Stimulated activated effector memory CD8-positive, alpha-beta T cell treated with anti-CD3 and anti-CD28 coated beads, Interleukin-12 subunit alpha, Interleukin-12 subunit beta, amount 100 ng/mL, for 72 hours (primary cell): Measurements from ENCODE around the gene SPON1.
"Not testable (repeated sequence)": the region's sequence is repeated elsewhere in the genome, so short reads cannot be mapped to it uniquely, and the experiment has no call there.

Experiments
- ATAC-seq: fragments of 150-1000 bp; cut with Tn5 transposase; 2 replicates; pipeline ENCODE4 v1.10.0; 2021
- DNase-seq, 2 donors: peaks; one replicate each; pipeline ENCODE4 v3.0.0; 2021 to 2022; ENCODE audit warnings: low spot score in 2 of 2
- H3K27ac Mint-ChIP-seq: one replicate; pipeline ENCODE4 v1.8.0; 2022; ENCODE audit warnings: mild to moderate bottlenecking, mixed read lengths
- H3K36me3 Mint-ChIP-seq: one replicate; pipeline ENCODE4 v1.8.0; 2022; ENCODE audit warnings: mild to moderate bottlenecking, mixed read lengths
- H3K4me1 Mint-ChIP-seq: one replicate; pipeline ENCODE4 v1.8.0; 2022; ENCODE audit warnings: mixed read lengths
- H3K4me3 Mint-ChIP-seq: one replicate; pipeline ENCODE4 v1.8.0; 2022; ENCODE audit warnings: mild to moderate bottlenecking, mixed read lengths
- H3K9me3 Mint-ChIP-seq: one replicate; pipeline ENCODE4 v1.8.0; 2022; ENCODE audit warnings: mixed read lengths

Gene SPON1

GRCh38 chr11:13986695-13987094 lies 24.2 kb downstream of the SPON1 start:
- not testable (repeated sequence) for H3K9me3 Mint-ChIP-seq, H3K36me3 Mint-ChIP-seq, H3K27ac Mint-ChIP-seq, ATAC-seq, DNase-seq, H3K4me3 Mint-ChIP-seq, H3K4me1 Mint-ChIP-seq

DNA sequence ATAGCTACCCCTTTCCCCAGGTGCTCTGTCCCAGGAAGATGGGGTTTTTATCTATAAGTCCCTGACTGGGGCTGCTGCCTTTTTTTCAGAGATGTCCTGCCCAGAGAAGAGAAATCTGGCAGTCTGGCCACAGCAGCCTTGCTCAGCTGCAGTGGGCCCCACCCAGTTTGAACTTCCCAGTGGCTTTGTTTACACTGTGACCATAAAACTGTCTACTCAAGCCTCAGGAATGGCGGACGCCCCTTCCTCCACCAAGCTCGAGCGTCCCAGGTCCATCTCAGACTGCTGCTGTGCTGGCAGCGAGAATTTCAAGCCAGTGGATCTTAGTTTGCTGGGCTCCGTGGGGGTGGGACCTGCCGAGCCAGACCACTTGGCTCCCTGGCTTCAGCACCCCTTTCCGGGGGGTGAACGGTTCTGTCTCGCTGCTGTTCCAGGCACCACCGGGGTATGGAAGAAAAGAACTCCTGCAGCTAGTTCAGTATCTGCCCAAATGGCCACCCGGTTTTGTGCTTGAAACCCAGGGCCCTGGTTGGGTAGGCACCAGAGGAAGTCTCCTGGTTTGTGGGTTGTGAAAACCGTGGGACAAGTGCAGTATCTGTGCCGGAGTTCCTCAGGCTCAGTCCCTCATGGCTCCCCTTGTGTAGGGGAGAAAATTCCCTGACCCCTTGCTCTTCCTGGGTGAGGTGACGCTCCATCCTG lies 29.8 kb downstream of the SPON1 start:
- H3K27ac Mint-ChIP-seq, H3K9me3 Mint-ChIP-seq, DNase-seq, H3K36me3 Mint-ChIP-seq, ATAC-seq, H3K4me3 Mint-ChIP-seq, H3K4me1 Mint-ChIP-seq: not testable (repeated sequence)

DNA sequence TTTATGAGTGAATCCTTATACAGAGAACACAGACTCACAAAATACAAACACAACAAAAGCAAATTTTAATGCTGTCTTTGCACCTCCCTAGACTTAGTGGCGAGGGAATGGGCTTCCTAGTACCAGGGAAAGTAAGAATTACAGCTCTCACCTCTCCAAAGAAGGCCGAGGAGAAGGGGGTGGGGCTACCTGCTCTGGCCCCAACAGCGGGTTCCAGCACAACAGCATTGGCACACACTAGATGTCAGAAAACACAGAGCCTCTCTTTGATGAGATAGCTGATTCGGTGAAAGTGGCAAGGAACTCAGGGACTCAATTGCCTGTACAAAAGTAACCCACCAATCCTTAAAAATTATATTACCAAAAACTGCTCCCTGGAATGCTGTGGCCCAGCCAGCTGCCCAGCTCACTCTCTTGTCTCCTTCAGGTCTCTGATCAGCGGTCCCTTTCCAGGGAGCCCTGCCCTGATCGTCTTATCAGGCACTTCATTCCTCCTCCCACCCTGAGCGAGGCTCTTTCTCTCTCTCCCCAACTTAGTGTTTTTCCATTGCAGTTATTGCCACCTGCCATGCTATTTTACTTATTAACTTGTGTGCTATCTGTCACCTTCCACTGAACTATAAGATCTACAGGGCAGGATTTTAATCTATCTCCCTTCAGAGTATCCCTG lies 30.7 kb downstream of the SPON1 start:
- Mint-ChIP-seq H3K27ac (no peak overlapping the region), H3K4me3 (no peak overlapping the region), H3K9me3 (no peaks in the 10 kb centered on the region), H3K36me3 (no peaks in the 10 kb centered on the region), H3K4me1 (no peaks in the 10 kb centered on the region)
- ATAC-seq (no peak), DNase-seq (no peak)

DNA sequence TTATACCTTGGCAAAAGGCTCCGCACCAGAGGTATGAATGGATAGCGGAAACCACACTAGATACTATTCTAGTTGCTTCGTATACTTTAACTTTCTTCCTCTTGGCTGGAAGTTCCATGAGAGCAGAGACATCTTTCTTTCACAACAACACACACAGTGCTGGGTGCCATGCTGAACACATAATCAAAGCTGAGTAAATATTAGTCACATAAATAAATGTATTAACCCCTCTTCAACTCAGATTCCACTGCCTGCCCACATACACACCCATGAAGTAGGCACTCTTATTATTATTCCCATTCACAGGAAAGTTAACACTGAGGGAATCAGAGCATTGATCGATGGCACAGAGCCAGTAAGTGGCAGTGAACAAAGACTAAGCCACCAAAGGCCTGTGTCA lies 35.4 kb downstream of the SPON1 start:
- Mint-ChIP-seq H3K4me1 (no peaks in the 10 kb centered on the region), H3K4me3 (no peak overlapping the region), H3K9me3 (peaks cover 9% of the 10 kb centered on the region), H3K36me3 (no peaks in the 10 kb centered on the region), H3K27ac (no peak overlapping the region)
- DNase-seq (no peak), ATAC-seq (no peak)

GRCh38 chr11:13999704-14000103 lies 37.2 kb downstream of the SPON1 start:
- Mint-ChIP-seq H3K36me3 (no peaks in the 10 kb centered on the region), H3K9me3 (peaks cover 9% of the 10 kb centered on the region), H3K27ac (no peak overlapping the region), H3K4me3 (no peak overlapping the region), H3K4me1 (no peaks in the 10 kb centered on the region)
- DNase-seq (no peak), ATAC-seq (no peak)

GRCh38 chr11:14001597-14001996 lies 39.1 kb downstream of the SPON1 start:
- ATAC-seq (no peak), DNase-seq (no peak)
- no peak overlapping the region for H3K4me3 Mint-ChIP-seq
- H3K36me3 Mint-ChIP-seq, result no peaks in the 10 kb centered on the region
- no peak overlapping the region for H3K27ac Mint-ChIP-seq
- H3K4me1 Mint-ChIP-seq, result no peaks in the 10 kb centered on the region
- H3K9me3 Mint-ChIP-seq, result peaks cover 9% of the 10 kb centered on the region

DNA sequence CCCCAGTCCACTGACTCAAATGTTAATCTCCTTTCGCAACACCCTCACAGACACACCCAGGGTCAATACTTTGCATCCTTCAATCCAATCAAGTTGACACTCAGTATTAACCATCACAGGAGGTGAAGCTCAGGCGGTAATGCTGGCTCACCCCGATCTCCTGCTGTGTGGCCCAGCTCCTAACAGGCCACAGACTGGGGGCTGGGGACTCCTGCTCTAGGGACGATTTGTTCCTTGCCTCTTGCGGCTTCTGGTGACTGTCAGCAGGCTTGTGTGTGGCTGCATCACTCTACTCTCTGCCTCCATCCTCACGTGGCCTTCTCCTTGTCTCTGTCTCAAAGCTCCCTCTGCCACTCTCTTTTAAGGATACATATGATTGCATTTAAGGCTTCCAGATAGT lies 45.0 kb downstream of the SPON1 start:
- Mint-ChIP-seq H3K36me3 (no peaks in the 10 kb centered on the region), H3K27ac (no peak overlapping the region), H3K9me3 (no peaks in the 10 kb centered on the region), H3K4me1 (no peaks in the 10 kb centered on the region), H3K4me3 (no peak overlapping the region)
- DNase-seq, result no peak
- ATAC-seq, result no peak

DNA sequence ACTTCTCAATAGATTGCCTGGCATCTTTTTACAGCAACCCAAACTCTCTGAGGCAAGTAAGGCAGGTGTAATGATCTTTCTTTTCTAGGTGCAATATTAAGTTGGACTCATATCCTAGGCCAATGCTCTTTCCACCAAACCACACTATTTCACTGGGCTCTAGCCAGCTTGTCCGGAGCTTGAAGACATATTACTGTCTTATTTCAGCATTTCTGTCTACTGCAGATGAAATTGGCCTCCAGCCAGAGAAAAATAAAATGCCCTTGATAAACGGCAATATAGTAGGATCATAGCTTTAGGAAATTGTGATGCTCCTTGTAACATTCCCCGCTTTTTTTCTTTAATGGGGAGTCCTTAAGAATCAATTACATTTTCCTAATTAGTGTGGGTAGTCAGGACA lies 48.1 kb downstream of the SPON1 start:
- Mint-ChIP-seq H3K27ac (no peak overlapping the region), H3K9me3 (no peaks in the 10 kb centered on the region), H3K4me3 (no peak overlapping the region), H3K36me3 (no peaks in the 10 kb centered on the region), H3K4me1 (no peaks in the 10 kb centered on the region)
- ATAC-seq (no peak), DNase-seq (no peak)

DNA sequence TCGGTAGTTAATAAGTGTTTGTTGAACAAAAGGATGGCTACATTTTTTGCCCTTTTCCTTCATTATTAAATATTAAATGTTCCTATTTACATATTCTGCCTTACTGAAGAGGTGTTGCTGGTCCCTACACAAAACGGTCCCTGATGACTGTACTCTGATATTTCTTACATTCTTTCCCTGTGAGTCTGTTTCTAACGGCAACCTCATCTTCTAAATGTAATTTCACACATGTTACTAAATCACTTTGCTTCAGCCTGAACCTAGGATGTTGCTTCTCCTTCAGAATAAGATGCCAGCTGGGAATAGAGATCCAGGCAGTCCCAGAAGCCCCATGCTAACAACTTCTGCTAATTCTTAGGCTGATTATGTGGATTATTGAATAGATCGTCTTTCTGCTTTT lies 50.3 kb downstream of the SPON1 start:
- H3K9me3 Mint-ChIP-seq, result no peaks in the 10 kb centered on the region
- no peaks in the 10 kb centered on the region for H3K4me1 Mint-ChIP-seq
- no peak overlapping the region for H3K4me3 Mint-ChIP-seq
- no peaks in the 10 kb centered on the region for H3K36me3 Mint-ChIP-seq
- ATAC-seq, result no peak
- H3K27ac Mint-ChIP-seq, result no peak overlapping the region
- DNase-seq, result no peak

DNA sequence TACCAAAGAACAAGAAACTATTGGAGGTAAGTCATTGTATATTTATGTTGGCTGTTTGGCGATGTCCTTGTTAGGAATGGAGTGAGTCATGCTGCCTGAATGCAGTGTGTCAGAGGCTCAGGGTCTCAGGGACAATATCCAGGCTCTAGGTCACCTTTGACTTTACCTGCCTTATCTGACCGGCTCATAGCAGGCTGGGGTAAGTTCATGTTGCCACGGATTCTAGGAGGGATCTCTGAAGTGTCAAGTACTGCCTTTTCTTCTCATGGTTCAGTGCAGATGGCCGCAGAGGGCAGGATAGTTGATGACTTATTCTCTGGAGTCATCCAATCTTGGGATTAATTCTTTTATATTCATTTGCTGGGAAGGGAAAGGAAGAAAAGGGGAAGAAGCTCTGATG lies 53.2 kb downstream of the SPON1 start:
- Mint-ChIP-seq H3K36me3 (no peaks in the 10 kb centered on the region), H3K4me1 (no peaks in the 10 kb centered on the region), H3K9me3 (no peaks in the 10 kb centered on the region), H3K27ac (no peak overlapping the region), H3K4me3 (no peak overlapping the region)
- ATAC-seq (no peak), DNase-seq (no peak)

DNA sequence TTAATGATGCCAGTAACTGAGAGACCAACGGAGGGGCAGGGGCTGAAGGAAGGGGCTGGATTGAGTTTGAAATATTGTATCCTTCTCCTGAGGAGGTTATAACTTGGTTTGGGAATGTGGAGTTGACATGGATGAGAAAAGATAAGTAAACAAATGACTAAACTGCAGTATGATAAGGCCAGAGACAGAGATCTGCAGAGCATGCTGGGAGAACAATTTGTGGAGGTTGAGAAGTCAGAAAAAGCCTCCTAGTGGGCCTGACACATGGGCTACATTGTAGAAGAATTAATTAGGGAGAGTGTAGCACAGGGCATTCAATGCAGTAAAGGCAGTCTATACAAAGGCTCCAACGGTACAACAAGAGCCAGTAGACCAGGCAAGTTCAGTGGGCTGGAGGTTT lies 55.9 kb downstream of the SPON1 start:
- ATAC-seq (no peak), DNase-seq (no peak)
- Mint-ChIP-seq H3K4me1 (no peaks in the 10 kb centered on the region), H3K9me3 (no peaks in the 10 kb centered on the region), H3K36me3 (no peaks in the 10 kb centered on the region), H3K4me3 (no peak overlapping the region), H3K27ac (no peak overlapping the region)

DNA sequence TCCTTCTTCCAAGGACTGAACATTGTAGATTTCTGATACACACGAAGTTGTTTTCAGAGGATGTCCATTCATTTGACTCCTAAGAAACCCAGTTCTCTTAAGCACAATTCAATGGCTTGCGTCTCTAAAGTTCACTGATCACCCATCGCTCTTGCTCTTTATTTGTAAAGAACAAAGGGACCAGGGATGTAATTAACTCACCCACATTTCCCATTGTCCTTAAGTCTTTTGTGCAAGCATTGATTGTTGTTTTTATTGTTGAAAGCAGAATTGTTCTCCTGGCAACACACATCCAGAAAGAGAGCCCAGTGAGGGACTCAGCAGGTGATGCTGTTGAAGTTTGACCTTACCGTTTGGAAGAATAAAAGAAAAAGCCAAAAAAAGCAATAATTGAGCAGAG lies 59.2 kb downstream of the SPON1 start:
- Mint-ChIP-seq H3K9me3 (no peaks in the 10 kb centered on the region), H3K27ac (no peak overlapping the region), H3K36me3 (no peaks in the 10 kb centered on the region), H3K4me1 (no peaks in the 10 kb centered on the region), H3K4me3 (no peak overlapping the region)
- DNase-seq (no peak), ATAC-seq (no peak)

DNA sequence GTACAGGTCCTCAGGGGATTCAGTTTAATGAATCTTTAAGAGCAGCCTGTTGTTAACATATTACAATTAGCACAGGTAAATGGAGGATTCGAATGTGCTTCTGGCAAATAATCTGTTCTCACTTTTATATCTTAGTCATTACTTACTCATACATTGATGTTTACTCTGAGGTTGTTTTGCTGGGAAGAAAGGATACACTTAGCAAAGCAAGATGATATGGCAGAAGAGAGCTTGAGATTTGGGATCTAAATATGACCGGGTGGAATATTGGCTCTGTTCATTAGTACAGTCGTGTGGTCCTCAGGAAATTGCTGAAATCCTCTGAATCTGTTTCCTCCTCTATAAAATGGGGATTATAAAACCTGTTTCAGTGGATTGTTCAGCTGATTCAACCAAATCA lies 59.7 kb downstream of the SPON1 start:
- H3K36me3 Mint-ChIP-seq, result no peaks in the 10 kb centered on the region
- H3K9me3 Mint-ChIP-seq, result no peaks in the 10 kb centered on the region
- ATAC-seq, result no peak

GRCh38 chr11:14022821-14023220 lies 60.3 kb downstream of the SPON1 start:
- ATAC-seq (no peak), DNase-seq (no peak)
- Mint-ChIP-seq H3K9me3 (no peaks in the 10 kb centered on the region), H3K4me3 (no peak overlapping the region), H3K27ac (no peak overlapping the region), H3K36me3 (no peaks in the 10 kb centered on the region), H3K4me1 (no peaks in the 10 kb centered on the region)

More for the DNA sequence above, 59.7 kb downstream of the SPON1 start:
- DNase-seq, result no peak
- H3K27ac Mint-ChIP-seq, result no peak overlapping the region
- no peaks in the 10 kb centered on the region for H3K4me1 Mint-ChIP-seq
- no peak overlapping the region for H3K4me3 Mint-ChIP-seq

GRCh38 chr11:14026961-14027360 lies 64.4 kb downstream of the SPON1 start:
- ATAC-seq (no peak), DNase-seq (no peak)
- no peaks in the 10 kb centered on the region for H3K36me3 Mint-ChIP-seq
- H3K4me1 Mint-ChIP-seq, result peaks cover 4% of the 10 kb centered on the region
- no peak overlapping the region for H3K27ac Mint-ChIP-seq
- no peaks in the 10 kb centered on the region for H3K9me3 Mint-ChIP-seq
- no peak overlapping the region for H3K4me3 Mint-ChIP-seq

DNA sequence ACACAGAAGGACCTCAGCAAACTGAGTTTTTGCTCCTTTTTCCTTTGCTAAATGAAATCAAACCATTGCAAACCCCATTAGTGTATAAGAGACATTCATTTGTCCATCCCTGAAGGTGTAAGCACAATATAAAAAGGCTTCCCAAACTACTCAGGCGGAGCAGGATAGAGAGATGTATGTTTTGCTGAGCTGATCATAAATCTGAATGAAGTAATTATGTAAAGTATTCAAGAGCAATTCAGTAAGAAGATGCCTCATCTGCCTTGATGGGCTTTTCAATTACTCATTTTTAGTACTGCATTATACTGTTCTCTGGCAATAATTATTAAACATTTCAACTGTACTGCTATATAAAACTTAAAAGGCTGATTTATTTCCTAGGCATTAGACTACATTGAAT lies 65.0 kb downstream of the SPON1 start:
- ATAC-seq (no peak), DNase-seq (no peak)
- no peaks in the 10 kb centered on the region for H3K36me3 Mint-ChIP-seq
- no peak overlapping the region for H3K27ac Mint-ChIP-seq
- peaks cover 4% of the 10 kb centered on the region for H3K4me1 Mint-ChIP-seq
- no peak overlapping the region for H3K4me3 Mint-ChIP-seq
- no peaks in the 10 kb centered on the region for H3K9me3 Mint-ChIP-seq
